Kidney (tissue), 14 donors: ENCODE data around the gene STX16. TPM values are rescaled to one million over a fixed set of nuclear protein-coding genes. Genes with fewer than 3 reads are reported as not detected.

Source experiments
- DNase-seq, 5 donors: peaks; one replicate each; pipeline ENCODE4 v3.0.0-alpha.2; 2013 to 2020
- FAIRE-seq: peaks from 2 replicates; lab custom pipeline; 2012; peaks lifted over from hg19 to GRCh38; lab: Jason Lieb, UNC
- H3K27ac ChIP-seq, 2 donors: one replicate each; pipeline ENCODE4 v1.7.0; 2013; ENCODE audit warnings: low read depth in 2 of 2, low read length in 2 of 2, inconsistent platforms in 1 of 2
- H3K27me3 ChIP-seq: one replicate; pipeline ENCODE4 v1.7.1; 2013; ENCODE audit warnings: low read length, inconsistent platforms; ENCODE audit not compliant: control insufficient read depth, insufficient read depth
- H3K36me3 ChIP-seq, 3 donors: one replicate each; pipeline versions ENCODE4 v1.7.0 to v1.7.1; 2013; ENCODE audit warnings: low read length in 3 of 3, control low read depth in 1 of 3, inconsistent platforms in 1 of 3; ENCODE audit not compliant: insufficient read depth in 3 of 3, control insufficient read depth in 2 of 3
- H3K4me1 ChIP-seq, 3 donors: one replicate each; pipeline versions ENCODE4 v1.7.0 to v1.7.1; 2013; ENCODE audit warnings: low read length in 3 of 3, inconsistent platforms in 1 of 3, low read depth in 1 of 3; ENCODE audit not compliant: control insufficient read depth in 2 of 3, insufficient read depth in 2 of 3
- H3K4me3 ChIP-seq, 3 donors: one replicate each; pipeline versions ENCODE4 v1.7.0 to v1.8.1; 2013; ENCODE audit warnings: low read length in 3 of 3, control low read depth in 1 of 3, inconsistent platforms in 1 of 3
- H3K9ac ChIP-seq, 3 donors: one replicate each; pipeline versions ENCODE4 v1.7.0 to v1.7.1; 2013; ENCODE audit warnings: low read length in 3 of 3, control low read depth in 1 of 3, inconsistent platforms in 1 of 3
- H3K9me3 ChIP-seq, 3 donors: one replicate each; pipeline versions ENCODE4 v1.7.0 to v1.7.1; 2013; ENCODE audit warnings: low read length in 3 of 3, control low read depth in 1 of 3, inconsistent platforms in 1 of 3; ENCODE audit not compliant: control insufficient read depth in 2 of 3, insufficient read depth in 1 of 3
- CTCF ChIP-seq: IDR thresholded peaks from 3 replicates; pipeline ENCODE4 v1.5.1; 2012; ENCODE audit warnings: mild to moderate bottlenecking, moderate library complexity, borderline replicate concordance; ENCODE audit not compliant: insufficient read depth; ENCODE audit errors: extremely low read depth
- intact Hi-C: fragments of 100-400 bp; cut with DNase I; formaldehyde crosslinking; loops from one replicate; pipeline ENCODE4 v1.11.1; 2022
- polyA plus RNA-seq: library from polyadenylated mRNA; stranded (reverse); fragments of 350-450 nt; fragmentation: Illumina TruSeq; extraction: RNeasy Lipid Tissue Mini Kit (QIAGEN cat#74804); gene quantifications from one replicate; pipeline ENCODE4 v1.2.3, GENCODE V29; 2014; ENCODE audit warnings: low read depth, low replicate concordance; ENCODE audit not compliant: insufficient read depth
- total RNA-seq: library from RNA; stranded (reverse); fragmentation: NEBNext Ultra II Directional; extraction: Animal tissue kit (Norgen Biotek cat#: 25700); gene quantifications from one replicate; pipeline ENCODE4 v1.2.1, GENCODE V29; 2021
- donor health status: control.
- donor health status: control.
- donor health status: control.
- donor health status: control.
- donor health status: control.
- donor health status: DM: yes; HTN: yes; CAD: no.
- donor health status: Normal renal cell carcinoma (clear cell type).

The STX16 gene
- total and polyA plus RNA-seq, 2 donors from 2014 or later: 20.6 to 60.7 TPM

GRCh38 chr20:58608096-58608840, 42.8 kb upstream of the STX16 start:
- H3K27me3 ChIP-seq: no peaks in the 10 kb centered on the region
- no peak overlapping the region for H3K9ac ChIP-seq
- H3K36me3 ChIP-seq: no peaks in the 10 kb centered on the region
- intact Hi-C loops: no loop called here
- TF ChIP-seq CTCF: no peak
- DNase-seq (no peak), FAIRE-seq (no peak)
- H3K4me1 ChIP-seq: no peaks in the 10 kb centered on the region
- H3K4me3 ChIP-seq: no peak overlapping the region
- H3K27ac ChIP-seq: no peak overlapping the region
- H3K9me3 ChIP-seq: no peaks in the 10 kb centered on the region

- H3K27ac ChIP-seq: no peak overlapping the region
- H3K4me3 ChIP-seq: no peak overlapping the region
- no peaks in the 10 kb centered on the region for H3K27me3 ChIP-seq
- no peak for DNase-seq
- no peak for FAIRE-seq
- intact Hi-C loops: no loop called here
- TF ChIP-seq CTCF: no peak
- no peaks in the 10 kb centered on the region for H3K4me1 ChIP-seq
- no peaks in the 10 kb centered on the region for H3K36me3 ChIP-seq
- no peaks in the 10 kb centered on the region for H3K9me3 ChIP-seq
- no peak overlapping the region for H3K9ac ChIP-seq
Measured at GRCh38 chr20:58609026-58609425, 42.1 kb upstream of the STX16 start.

- DNase-seq: no peak
- no peak overlapping the region for H3K4me3 ChIP-seq
- H3K9me3 ChIP-seq: no peaks in the 10 kb centered on the region
- no peaks in the 10 kb centered on the region for H3K27me3 ChIP-seq
- no peak for TF ChIP-seq CTCF
- no peak overlapping the region for H3K9ac ChIP-seq
- intact Hi-C loops: no loop called here
- no peak overlapping the region for H3K27ac ChIP-seq
- FAIRE-seq: no peak
- H3K4me1 ChIP-seq: no peaks in the 10 kb centered on the region
- no peaks in the 10 kb centered on the region for H3K36me3 ChIP-seq
Measured at GRCh38 chr20:58610071-58610800, 40.8 kb upstream of the STX16 start.
